Sciatic nerve (tissue), 2 donors: ENCODE data around the gene SV2C. TPM values are rescaled to one million over a fixed set of nuclear protein-coding genes. Genes with fewer than 3 reads are reported as not detected.

Experiments
- ATAC-seq: fragments of 200-7000 bp; cut with Tn5 transposase; one replicate; pipeline ENCODE4 v1.9.1; 2020; ENCODE audit warnings: mild to moderate bottlenecking, moderate library complexity
- DNase-seq: peaks from one replicate; pipeline ENCODE4 v3.0.0-alpha.2; 2020; ENCODE audit warnings: low spot score
- intact Hi-C: fragments of 100-400 bp; cut with DNase I; formaldehyde crosslinking; loops from one replicate; pipeline ENCODE4 v1.14.2; 2022
- total RNA-seq: library from RNA; stranded (reverse); fragmentation: NEBNext Ultra II Directional; extraction: Animal tissue kit (Norgen Biotek cat#: 25700); gene quantifications from one replicate; pipeline ENCODE4 v1.2.1, GENCODE V29; 2021
- donor health status: DM: no; HTN: no; CAD: no.
- donor health status: DM: no; HTN: no; CAD: no.

SV2C gene
- total RNA-seq, 1 donor from 2014 or later, result 4.9 TPM

DNA sequence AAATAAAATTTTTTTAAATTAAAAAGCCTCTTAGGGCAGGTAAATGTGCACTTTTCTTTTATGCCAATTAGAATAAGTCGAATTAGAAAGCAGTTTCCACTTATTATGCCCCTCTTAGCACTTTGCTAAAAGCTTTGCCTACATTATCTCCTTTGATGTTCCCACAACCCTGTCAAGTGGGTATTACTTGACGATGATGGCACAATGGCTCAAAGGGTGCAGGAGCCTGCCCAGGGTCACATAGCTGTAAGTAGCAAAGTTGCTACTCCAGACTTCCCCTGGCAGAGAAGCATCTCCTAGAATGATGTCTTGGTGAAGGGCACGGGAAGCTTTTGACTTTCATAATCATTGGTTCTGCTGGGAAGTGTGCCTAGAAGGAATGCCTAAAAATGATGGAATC, 301.5 kb downstream of the SV2C start:
- no peak for ATAC-seq
- intact Hi-C loops, result no loop called here
- DNase-seq, result no peak

GRCh38 chr5:76385540-76385939, 302.4 kb downstream of the SV2C start:
- ATAC-seq, result no peak
- intact Hi-C loops, result no loop called here
- DNase-seq, result no peak

- intact Hi-C loops, result no loop called here
- ATAC-seq (no peak), DNase-seq (no peak)
These were observed 303.2 kb downstream of the SV2C start for GRCh38 chr5:76386360-76386759.

GRCh38 chr5:76388236-76388635, 305.1 kb downstream of the SV2C start:
- intact Hi-C loops, result no loop called here
- no peak for DNase-seq
- no peak for ATAC-seq

DNA sequence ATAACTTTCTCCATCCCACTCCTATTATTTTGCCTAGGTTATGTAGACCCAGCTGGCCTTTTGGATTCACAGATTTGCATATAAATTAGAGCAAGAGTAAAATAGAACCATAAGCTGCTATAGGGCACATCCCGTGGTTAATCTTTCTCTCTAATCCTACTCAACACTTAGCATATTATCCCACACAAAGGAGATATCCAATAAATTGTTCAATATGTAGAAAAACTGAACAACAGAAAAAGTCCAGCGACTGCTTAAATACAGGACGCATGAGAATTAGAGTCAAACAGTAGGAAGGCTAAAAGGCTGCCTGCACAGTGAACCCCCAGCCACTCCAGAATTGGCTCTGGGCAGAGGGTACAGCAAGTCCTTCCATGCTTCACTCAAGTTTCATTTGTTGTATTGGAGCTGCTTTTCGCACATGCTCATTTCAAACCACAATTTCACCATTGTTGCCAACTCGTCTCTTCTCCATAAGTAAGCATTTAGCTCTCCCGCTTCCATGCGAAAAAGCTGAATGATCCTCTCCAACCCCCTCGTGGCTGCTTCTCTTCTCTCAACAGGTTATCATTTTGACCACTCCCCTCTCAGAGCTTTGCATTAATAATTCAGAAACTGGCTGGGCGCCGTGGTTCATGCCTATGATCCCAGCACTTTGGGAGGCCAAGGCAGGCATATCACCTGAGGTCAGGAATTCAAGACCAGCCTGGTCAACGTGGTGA, 305.8 kb downstream of the SV2C start:
- DNase-seq (no peak), ATAC-seq (no peak)
- intact Hi-C loops, result no loop called here

GRCh38 chr5:76389513-76390154, 306.5 kb downstream of the SV2C start:
- intact Hi-C loops, result no loop called here
- no peak for DNase-seq
- peak; percentile 93 for ATAC-seq

- ATAC-seq (no peak), DNase-seq (no peak)
- intact Hi-C loops, result no loop called here
These were observed 307.8 kb downstream of the SV2C start for GRCh38 chr5:76391014-76391413.

GRCh38 chr5:76393035-76393680, 310.0 kb downstream of the SV2C start:
- intact Hi-C loops, result no loop called here
- DNase-seq, result no peak
- ATAC-seq, result no peak

DNA sequence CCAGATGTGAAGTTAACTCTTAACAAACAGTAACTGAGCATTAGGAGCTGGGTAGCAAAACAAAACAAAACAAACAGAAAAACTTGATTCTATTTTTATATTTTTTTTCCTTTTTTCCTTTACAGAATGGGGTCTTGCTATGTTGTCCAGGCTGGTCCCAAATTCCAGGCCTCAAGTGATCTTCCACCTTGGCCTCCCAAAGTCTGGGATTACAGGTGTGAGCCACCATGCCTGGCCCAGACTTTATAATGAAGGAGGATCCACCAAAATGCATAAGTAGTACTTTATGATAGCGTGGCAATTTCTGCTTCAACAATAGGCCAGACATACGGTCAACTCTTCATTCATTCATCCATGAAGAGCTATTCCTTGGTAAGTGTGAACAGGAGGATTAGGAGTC, 314.0 kb downstream of the SV2C start:
- intact Hi-C loops, result no loop called here
- ATAC-seq, result no peak

DNA sequence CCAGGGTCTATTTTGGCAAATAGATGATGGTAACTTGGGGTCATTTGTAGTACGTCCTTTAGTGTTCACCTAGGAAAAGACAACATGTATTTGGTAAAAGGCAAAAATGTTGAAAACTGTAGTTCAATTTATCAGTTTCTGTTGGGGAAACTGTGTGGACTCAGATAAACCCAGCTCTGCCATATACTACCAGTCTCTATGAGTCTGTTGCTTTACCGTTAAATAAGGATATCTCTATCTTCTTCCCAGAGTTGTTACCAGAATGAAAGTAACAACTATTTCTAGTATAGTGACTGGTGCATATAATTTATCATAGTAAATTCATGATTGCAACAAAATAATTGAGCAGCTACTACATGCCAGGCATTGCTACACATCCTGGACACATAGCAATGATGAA, 316.1 kb downstream of the SV2C start:
- no peak for DNase-seq
- no peak for ATAC-seq
- intact Hi-C loops, result no loop called here

More for the DNA sequence above, 314.0 kb downstream of the SV2C start:
- DNase-seq, result no peak

GRCh38 chr5:76400466-76400865, 317.3 kb downstream of the SV2C start:
- ATAC-seq, result no peak
- DNase-seq, result no peak
- intact Hi-C loops, result loop anchor here (10.0 kb wide), 1 partner anchor 144 kb away; no protein-coding TSS in a partner anchor

GRCh38 chr5:76401801-76402250, 318.6 kb downstream of the SV2C start:
- ATAC-seq (no peak), DNase-seq (no peak)
- intact Hi-C loops, result loop anchor here (10.0 kb wide), 1 partner anchor 143 kb away; no protein-coding TSS in a partner anchor

- ATAC-seq (peak; percentile 79), DNase-seq (no peak)
- intact Hi-C loops, result loop anchor here (10.0 kb wide), 1 partner anchor 142 kb away; no protein-coding TSS in a partner anchor
These were observed 319.2 kb downstream of the SV2C start for GRCh38 chr5:76402251-76402885.

GRCh38 chr5:76402886-76403765, 319.9 kb downstream of the SV2C start, which contains the start of gene IQGAP2:
Gene IQGAP2, plus strand, starts transcription at chr5:76403285. Its CDS starts 261 bp downstream, at chr5:76403546.
- DNase-seq, result peak; percentile 84
- intact Hi-C loops, result loop anchor here (10.0 kb wide), 1 partner anchor 142 kb away; no protein-coding TSS in a partner anchor
- ATAC-seq, result peak; percentile 87
